OCI-LY1 (cell line): ENCODE measurements around the gene NT5M.

Experiments used
- H2AFZ ChIP-seq: fragments of 200-600 bp; sonication (generic), shearing (Covaris generic); 2 replicates; pipeline ENCODE4 v1.6.0; 2014; ENCODE audit warnings: antibody characterized with exemption, mild to moderate bottlenecking, low read length
- H3F3A ChIP-seq: fragments of 200-600 bp; sonication (generic), shearing (Covaris generic); 2 replicates; pipeline ENCODE4 v1.6.0; 2014; ENCODE audit warnings: mild to moderate bottlenecking, antibody characterized with exemption, low read length, moderate library complexity; ENCODE audit not compliant: insufficient read depth
- H3K27ac ChIP-seq: fragments of 200-600 bp; sonication (generic); 2 replicates; pipeline ENCODE4 v1.5.1; 2014; ENCODE audit warnings: low read length, mixed run types, mild to moderate bottlenecking, low read depth; ENCODE audit not compliant: poor library complexity, severe bottlenecking
- H3K27me3 ChIP-seq: fragments of 200-600 bp; sonication (generic); 2 replicates; pipeline ENCODE4 v1.6.0; 2014; ENCODE audit warnings: antibody characterized with exemption, mild to moderate bottlenecking, low read length, moderate library complexity; ENCODE audit not compliant: insufficient read depth
- H3K36me3 ChIP-seq: fragments of 200-600 bp; sonication (generic); 2 replicates; pipeline ENCODE4 v1.6.1; 2014; ENCODE audit warnings: mild to moderate bottlenecking, antibody characterized with exemption, low read length, moderate library complexity, mixed read lengths; ENCODE audit not compliant: insufficient read depth
- H3K4me1 ChIP-seq: fragments of 200-600 bp; sonication (generic); 2 replicates; pipeline ENCODE4 v1.5.1; 2014; ENCODE audit warnings: mild to moderate bottlenecking, low read length, moderate library complexity; ENCODE audit not compliant: insufficient read depth, severe bottlenecking
- H3K4me2 ChIP-seq: fragments of 200-600 bp; sonication (generic), shearing (Covaris generic); 2 replicates; pipeline ENCODE4 v1.6.1; 2014; ENCODE audit warnings: low read length
- H3K4me3 ChIP-seq: fragments of 200-600 bp; sonication (generic); 2 replicates; pipeline ENCODE4 v1.5.1; 2014; ENCODE audit warnings: low read length, low read depth, mild to moderate bottlenecking, mixed read lengths; ENCODE audit not compliant: poor library complexity, severe bottlenecking
- H3K79me2 ChIP-seq: fragments of 200-600 bp; shearing (Covaris generic); 2 replicates; pipeline ENCODE4 v1.6.1; 2016; ENCODE audit warnings: mixed run types, low read length, mixed read lengths; ENCODE audit not compliant: insufficient read depth
- H3K9ac ChIP-seq: fragments of 200-600 bp; sonication (generic), shearing (Covaris generic); 2 replicates; pipeline ENCODE4 v1.6.1; 2014; ENCODE audit warnings: mild to moderate bottlenecking, low read length, mixed read lengths
- H3K9me2 ChIP-seq: fragments of 200-600 bp; sonication (generic), shearing (Covaris generic); 2 replicates; pipeline ENCODE4 v1.6.1; 2014; ENCODE audit warnings: low read depth, mild to moderate bottlenecking, low read length, mixed read lengths
- H3K9me3 ChIP-seq: fragments of 200-600 bp; shearing (Covaris generic); 2 replicates; pipeline ENCODE4 v1.6.1; 2014; ENCODE audit warnings: low read length, mixed read lengths
- H4K20me1 ChIP-seq: fragments of 200-600 bp; sonication (generic), shearing (Covaris generic); 2 replicates; pipeline ENCODE4 v1.6.0; 2016; ENCODE audit warnings: mild to moderate bottlenecking, low read length; ENCODE audit not compliant: insufficient read depth
- CTCF ChIP-seq: fragments of 200-600 bp; sonication (generic), shearing (Covaris generic); IDR thresholded peaks from 2 replicates; pipeline ENCODE4 v1.5.1; 2017; ENCODE audit warnings: mild to moderate bottlenecking, antibody characterized with exemption, low read length, moderate library complexity, mixed read lengths
- EZH2 ChIP-seq: fragments of 200-600 bp; sonication (generic), shearing (Covaris generic); IDR thresholded peaks from 2 replicates; pipeline ENCODE4 v1.8.0; 2017; ENCODE audit warnings: borderline replicate concordance, mixed run types, mild to moderate bottlenecking, antibody characterized with exemption, low read length, moderate library complexity, mixed read lengths

Gene NT5M

GRCh38 chr17:17384291-17384615 lies 81.1 kb downstream of the NT5M start:
- H3K9me2 ChIP-seq = no peaks in the 10 kb centered on the region
- H3F3A ChIP-seq = no peaks in the 10 kb centered on the region
- H3K36me3 ChIP-seq = no peaks in the 10 kb centered on the region
- no peak overlapping the region for H3K4me3 ChIP-seq
- H3K79me2 ChIP-seq = no peaks in the 10 kb centered on the region
- no peak overlapping the region for H3K4me2 ChIP-seq
- H3K9me3 ChIP-seq = no peaks in the 10 kb centered on the region
- H2AFZ ChIP-seq = no peak overlapping the region
- H3K9ac ChIP-seq = no peak overlapping the region
- no peaks in the 10 kb centered on the region for H3K4me1 ChIP-seq
- H3K27ac ChIP-seq = no peak overlapping the region
- peaks cover 16% of the 10 kb centered on the region for H3K27me3 ChIP-seq
- TF ChIP-seq EZH2 (no peak), CTCF (no peak)
- no peaks in the 10 kb centered on the region for H4K20me1 ChIP-seq

GRCh38 chr17:17384961-17385360 lies 81.8 kb downstream of the NT5M start:
- no peaks in the 10 kb centered on the region for H3K9me3 ChIP-seq
- H4K20me1 ChIP-seq = no peaks in the 10 kb centered on the region
- H3K9me2 ChIP-seq = no peaks in the 10 kb centered on the region
- no peaks in the 10 kb centered on the region for H3K79me2 ChIP-seq
- H3K4me1 ChIP-seq = no peaks in the 10 kb centered on the region
- no peak overlapping the region for H2AFZ ChIP-seq
- no peak overlapping the region for H3K9ac ChIP-seq
- H3K4me3 ChIP-seq = no peak overlapping the region
- TF ChIP-seq EZH2 (no peak), CTCF (no peak)
- peaks cover 12% of the 10 kb centered on the region for H3K27me3 ChIP-seq
- H3K4me2 ChIP-seq = no peak overlapping the region
- no peaks in the 10 kb centered on the region for H3K36me3 ChIP-seq
- H3K27ac ChIP-seq = no peak overlapping the region
- no peaks in the 10 kb centered on the region for H3F3A ChIP-seq

- H3K9me3 ChIP-seq = no peaks in the 10 kb centered on the region
- H3K27ac ChIP-seq = no peak overlapping the region
- no peak overlapping the region for H3K9ac ChIP-seq
- H3K9me2 ChIP-seq = no peaks in the 10 kb centered on the region
- TF ChIP-seq EZH2 (no peak), CTCF (no peak)
- no peaks in the 10 kb centered on the region for H3F3A ChIP-seq
- peaks cover 8% of the 10 kb centered on the region for H3K27me3 ChIP-seq
- no peaks in the 10 kb centered on the region for H3K4me1 ChIP-seq
- no peaks in the 10 kb centered on the region for H4K20me1 ChIP-seq
- H3K79me2 ChIP-seq = no peaks in the 10 kb centered on the region
- no peak overlapping the region for H3K4me3 ChIP-seq
- no peaks in the 10 kb centered on the region for H3K36me3 ChIP-seq
- no peak overlapping the region for H3K4me2 ChIP-seq
- H2AFZ ChIP-seq = no peak overlapping the region
Observed at GRCh38 chr17:17385491-17385890, 82.3 kb downstream of the NT5M start.
